ENCODE results near the gene ADCY7.

ADCY7 gene

DNA sequence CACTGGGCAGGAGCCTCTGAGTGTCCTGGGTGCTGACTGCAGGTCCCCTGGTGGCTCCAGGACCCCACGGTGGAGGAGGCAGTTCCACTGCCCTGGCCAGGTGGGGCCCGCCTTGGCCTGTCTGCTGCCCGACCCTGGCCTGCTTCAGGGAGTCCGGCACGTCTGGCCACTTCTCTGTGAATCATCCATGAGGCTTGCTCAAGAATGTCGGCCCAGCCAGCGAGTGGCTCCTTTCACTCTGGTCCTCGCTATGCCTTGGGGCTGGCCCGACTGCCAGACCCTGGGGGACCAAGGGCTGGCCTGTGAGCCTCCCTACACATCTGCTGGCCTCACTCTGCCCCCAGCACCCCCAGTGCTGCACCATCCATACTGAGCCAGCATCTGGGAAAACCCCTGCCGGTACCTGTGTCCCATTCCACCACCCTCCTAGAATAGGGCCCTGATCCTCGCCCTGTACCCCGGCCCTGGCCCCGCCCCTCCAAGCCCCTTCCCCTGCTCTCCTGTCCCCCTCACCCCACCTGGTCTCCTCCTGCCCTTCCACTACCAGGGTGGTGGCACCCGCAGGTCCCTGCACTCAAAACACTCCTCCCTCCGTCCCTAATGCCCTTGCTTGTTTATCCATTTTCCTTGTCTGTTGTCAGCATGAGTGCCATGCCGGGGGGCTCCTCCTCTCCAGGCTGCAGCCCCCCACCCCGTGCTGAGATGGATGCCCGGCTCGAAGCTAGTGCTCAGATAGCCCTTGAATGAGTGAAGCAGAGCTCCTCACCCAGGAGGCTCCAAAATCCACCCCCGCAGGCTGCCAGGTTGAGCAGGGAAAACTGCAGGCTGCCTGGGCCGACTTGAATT is 35.5 kb downstream of the ADCY7 start:
- H3K4me1 ChIP-seq (ENCODE audit: control insufficient read depth, insufficient read depth, low read length): no peaks in the 10 kb centered on the region
- H3K4me3 ChIP-seq (ENCODE audit: low read length): no peak overlapping the region
- H3K27me3 ChIP-seq (ENCODE audit: control insufficient read depth, insufficient read depth, low read length): no peaks in the 10 kb centered on the region
- peaks cover 4% of the 10 kb centered on the region for H3K36me3 ChIP-seq (ENCODE audit: control insufficient read depth, insufficient read depth, low read length)
- H3K27ac ChIP-seq (ENCODE audit: low read depth, low read length): no peak overlapping the region
- no peak overlapping the region for H3K9ac ChIP-seq (ENCODE audit: low read length)

DNA sequence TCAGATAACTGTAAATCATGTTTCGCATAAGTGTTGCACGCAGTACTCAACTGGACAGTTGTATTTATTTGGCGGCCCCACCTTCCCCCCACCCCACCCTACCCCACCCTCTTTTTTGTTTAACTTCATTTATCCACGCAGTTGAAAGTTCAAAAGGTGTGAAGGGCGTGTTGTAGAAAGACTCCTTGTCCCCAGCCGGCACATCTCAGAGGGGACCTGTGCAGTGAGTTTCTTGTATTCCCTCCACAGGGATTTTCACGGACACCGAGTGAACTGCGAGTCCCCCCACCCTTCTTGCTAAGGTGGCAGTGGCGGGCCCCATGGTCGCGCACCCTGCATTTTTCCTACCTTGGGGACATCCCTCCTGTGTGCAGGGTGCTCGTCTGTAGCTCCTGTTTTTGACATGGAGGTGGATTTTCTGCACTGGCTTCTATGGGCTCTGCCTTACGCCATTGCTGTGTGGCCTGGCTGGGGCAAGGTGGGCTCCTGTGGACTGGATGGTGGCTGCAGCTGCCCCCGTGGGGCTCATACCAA is 36.2 kb downstream of the ADCY7 start:
- H3K9ac ChIP-seq (ENCODE audit: low read length): no peak overlapping the region
- no peak overlapping the region for H3K27ac ChIP-seq (ENCODE audit: low read depth, low read length)
- H3K27me3 ChIP-seq (ENCODE audit: control insufficient read depth, insufficient read depth, low read length): no peaks in the 10 kb centered on the region
- H3K4me3 ChIP-seq (ENCODE audit: low read length): no peak overlapping the region
- H3K4me1 ChIP-seq (ENCODE audit: control insufficient read depth, insufficient read depth, low read length): no peaks in the 10 kb centered on the region
- H3K36me3 ChIP-seq (ENCODE audit: control insufficient read depth, insufficient read depth, low read length): peaks cover 4% of the 10 kb centered on the region

DNA sequence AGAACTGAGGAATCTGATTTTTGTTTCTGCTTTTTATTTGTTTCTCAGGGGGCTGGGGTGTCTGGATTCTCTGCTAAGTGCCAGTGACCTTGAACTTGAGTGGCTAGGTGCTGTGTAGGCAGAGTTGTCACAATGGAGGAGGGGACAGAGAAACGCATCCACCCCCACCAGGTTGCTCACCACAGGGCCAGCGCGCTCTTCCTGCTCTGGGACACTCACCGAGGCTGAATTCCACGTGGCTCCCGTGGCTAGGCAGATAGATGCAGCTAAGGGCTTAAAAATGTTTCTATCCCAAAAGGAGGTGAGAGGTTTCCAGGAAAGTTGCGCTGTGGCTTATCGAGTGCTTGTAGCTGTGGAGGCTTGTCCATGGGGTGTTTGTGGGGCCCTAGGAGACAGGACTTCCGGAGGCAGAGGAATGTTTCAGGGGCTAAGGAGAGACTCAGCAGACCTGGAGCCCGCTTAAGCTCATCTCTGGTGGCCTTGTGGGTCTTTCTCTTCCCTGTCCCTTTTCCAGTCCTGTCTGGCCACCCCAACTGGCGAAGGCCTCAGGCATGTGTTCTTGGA is 36.8 kb downstream of the ADCY7 start:
- peaks cover 4% of the 10 kb centered on the region for H3K36me3 ChIP-seq (ENCODE audit: control insufficient read depth, insufficient read depth, low read length)
- H3K4me1 ChIP-seq (ENCODE audit: control insufficient read depth, insufficient read depth, low read length): no peaks in the 10 kb centered on the region
- no peak overlapping the region for H3K4me3 ChIP-seq (ENCODE audit: low read length)
- H3K27me3 ChIP-seq (ENCODE audit: control insufficient read depth, insufficient read depth, low read length): no peaks in the 10 kb centered on the region
- no peak overlapping the region for H3K27ac ChIP-seq (ENCODE audit: low read depth, low read length)
- H3K9ac ChIP-seq (ENCODE audit: low read length): no peak overlapping the region

DNA sequence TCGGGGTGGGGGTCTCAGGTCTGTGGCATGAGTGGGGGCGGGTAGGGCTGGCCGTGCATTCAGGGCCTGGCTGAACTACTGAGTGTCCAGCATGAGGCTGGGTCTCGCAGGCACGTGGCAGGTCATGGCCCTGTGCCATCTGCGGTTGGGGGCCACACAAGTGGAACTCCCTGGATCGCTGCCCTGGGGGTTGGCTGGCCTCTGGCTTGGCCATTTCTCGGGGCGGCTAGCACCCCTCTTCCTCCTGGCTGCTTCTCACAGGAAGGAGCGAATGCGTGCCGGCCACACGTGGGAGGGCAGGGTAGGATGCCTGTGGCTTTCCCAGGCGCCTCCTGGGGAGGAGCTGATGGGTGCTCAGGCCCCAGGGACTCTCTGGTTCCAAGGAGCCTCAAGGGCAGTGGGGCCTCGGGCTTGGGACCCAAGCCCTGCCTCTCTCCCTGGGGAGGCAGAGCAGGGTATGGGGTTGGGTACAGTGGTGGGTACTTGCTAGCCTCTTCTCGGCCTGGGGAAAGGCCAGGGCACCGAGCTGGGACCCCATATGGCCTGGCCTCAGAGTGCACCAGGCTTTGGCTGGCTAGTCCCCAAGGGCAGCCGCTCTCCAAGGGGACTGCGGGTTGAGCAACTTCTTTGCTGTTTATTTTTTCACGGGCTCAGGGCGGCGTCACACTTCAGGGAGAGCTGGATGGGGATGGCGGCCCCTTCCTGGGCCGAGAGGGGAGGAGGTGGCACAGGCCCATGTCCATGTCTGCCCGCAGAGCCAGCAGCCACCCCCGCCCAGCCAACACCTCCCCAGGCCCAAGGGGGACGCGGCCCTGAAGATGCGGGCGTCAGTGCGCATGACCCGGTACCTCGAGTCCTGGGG is 37.5 kb downstream of the ADCY7 start:
- Histone ChIP-seq H3K9ac (ENCODE audit: low read length) (no peak overlapping the region), H3K36me3 (ENCODE audit: control insufficient read depth, insufficient read depth, low read length) (peaks cover 4% of the 10 kb centered on the region), H3K27ac (ENCODE audit: low read depth, low read length) (no peak overlapping the region), H3K4me1 (ENCODE audit: control insufficient read depth, insufficient read depth, low read length) (no peaks in the 10 kb centered on the region), H3K27me3 (ENCODE audit: control insufficient read depth, insufficient read depth, low read length) (no peaks in the 10 kb centered on the region), H3K4me3 (ENCODE audit: low read length) (no peak overlapping the region)

DNA sequence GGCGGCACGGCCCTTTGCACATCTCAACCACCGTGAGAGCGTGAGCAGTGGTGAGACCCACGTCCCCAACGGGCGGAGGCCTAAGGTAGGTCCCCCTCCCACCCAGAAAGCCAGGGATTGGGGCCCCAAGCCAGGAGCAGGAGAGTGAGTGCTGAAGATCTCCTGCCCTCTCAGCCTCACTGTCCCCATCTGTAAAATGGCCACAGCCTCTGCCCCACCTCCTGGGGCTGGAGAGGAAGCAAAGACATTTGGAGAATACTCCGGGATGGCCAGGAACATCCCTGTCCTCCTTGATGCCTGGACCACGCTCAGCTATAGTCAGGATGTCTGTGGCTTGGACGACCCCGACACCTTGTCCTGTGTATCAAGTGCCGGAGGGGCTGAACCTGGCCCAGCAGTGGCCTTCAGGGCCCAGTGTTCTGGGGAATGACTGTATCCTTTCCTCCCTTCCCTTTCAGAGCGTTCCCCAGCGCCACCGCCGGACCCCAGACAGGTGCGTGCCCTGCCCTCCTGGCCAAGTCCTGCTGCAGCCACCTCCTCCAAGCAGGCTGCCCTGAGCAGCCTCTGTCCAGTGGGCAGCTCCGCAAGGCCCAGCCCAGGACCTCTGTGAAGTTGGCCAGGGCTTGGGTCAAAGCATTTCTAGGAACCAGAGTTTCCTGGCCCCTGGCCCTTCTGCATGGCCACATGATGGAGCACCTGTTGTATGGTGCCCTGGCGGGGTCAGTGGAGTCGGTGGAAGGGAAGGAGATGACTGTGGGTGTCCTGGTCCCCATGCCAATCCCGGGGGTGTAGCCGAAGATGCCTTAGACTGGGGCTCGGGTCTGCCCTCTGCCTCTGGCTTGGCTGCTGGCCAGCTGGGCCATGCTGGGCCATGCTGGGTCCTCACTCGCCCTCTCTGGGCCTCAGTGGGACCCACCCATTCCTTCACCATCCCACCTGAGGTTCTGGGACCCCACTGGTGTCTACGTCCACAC is 38.4 kb downstream of the ADCY7 start:
- peaks cover 4% of the 10 kb centered on the region for H3K36me3 ChIP-seq (ENCODE audit: control insufficient read depth, insufficient read depth, low read length)
- no peak overlapping the region for H3K4me3 ChIP-seq (ENCODE audit: low read length)
- no peaks in the 10 kb centered on the region for H3K27me3 ChIP-seq (ENCODE audit: control insufficient read depth, insufficient read depth, low read length)
- H3K9ac ChIP-seq (ENCODE audit: low read length): no peak overlapping the region
- H3K27ac ChIP-seq (ENCODE audit: low read depth, low read length): no peak overlapping the region
- H3K4me1 ChIP-seq (ENCODE audit: control insufficient read depth, insufficient read depth, low read length): no peaks in the 10 kb centered on the region

DNA sequence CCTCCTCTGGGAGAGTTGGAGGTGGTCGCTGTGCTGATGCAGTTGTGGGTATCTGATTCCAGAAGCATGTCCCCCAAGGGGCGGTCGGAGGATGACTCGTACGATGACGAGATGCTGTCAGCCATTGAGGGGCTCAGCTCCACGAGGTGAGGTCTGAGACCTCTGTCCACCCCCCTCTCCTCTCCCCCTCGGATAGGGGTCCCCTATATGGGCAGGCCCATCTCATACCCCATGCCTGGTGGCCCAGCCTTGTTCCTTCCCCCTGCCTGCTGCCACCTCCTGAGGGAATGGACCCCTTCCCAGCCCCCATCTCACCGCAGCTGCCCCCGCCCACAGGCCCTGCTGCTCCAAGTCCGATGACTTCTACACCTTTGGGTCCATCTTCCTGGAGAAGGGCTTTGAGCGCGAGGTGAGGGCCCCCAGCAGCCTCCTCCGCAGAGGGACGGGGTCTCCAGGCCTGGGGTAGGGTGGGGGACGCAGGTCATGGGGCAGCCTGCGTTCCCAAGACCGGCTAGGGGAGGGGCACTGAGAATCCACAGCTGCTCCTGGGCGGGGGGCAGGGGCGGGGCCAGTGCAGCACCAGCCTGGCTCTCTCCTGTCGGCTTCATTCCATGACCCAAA is 39.2 kb downstream of the ADCY7 start:
- Histone ChIP-seq H3K4me1 (ENCODE audit: control insufficient read depth, insufficient read depth, low read length) (no peaks in the 10 kb centered on the region), H3K36me3 (ENCODE audit: control insufficient read depth, insufficient read depth, low read length) (peaks cover 4% of the 10 kb centered on the region), H3K27ac (ENCODE audit: low read depth, low read length) (no peak overlapping the region), H3K4me3 (ENCODE audit: low read length) (no peak overlapping the region), H3K9ac (ENCODE audit: low read length) (no peak overlapping the region), H3K27me3 (ENCODE audit: control insufficient read depth, insufficient read depth, low read length) (no peaks in the 10 kb centered on the region)

DNA sequence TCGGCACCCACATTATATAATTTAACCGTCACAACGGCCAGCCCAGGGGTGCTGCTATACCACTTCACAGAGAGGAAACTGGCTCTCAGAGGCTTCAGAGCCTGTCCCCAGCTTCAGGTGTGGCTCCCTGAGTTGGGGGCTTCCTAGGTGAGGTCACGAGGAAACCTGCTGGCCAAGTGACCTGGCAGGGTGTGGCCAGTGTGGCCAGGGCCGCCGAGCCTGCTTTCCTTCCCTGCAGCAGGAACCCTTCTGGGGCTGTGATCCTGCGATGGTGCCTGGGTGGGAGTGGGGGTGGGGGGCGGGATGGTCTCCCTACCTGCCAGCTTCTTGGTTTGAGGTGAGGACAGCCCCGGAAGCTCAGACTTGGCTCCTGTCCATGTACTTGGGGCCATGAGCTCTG is 39.9 kb downstream of the ADCY7 start:
- H3K27me3 ChIP-seq (ENCODE audit: control insufficient read depth, insufficient read depth, low read length): no peaks in the 10 kb centered on the region
- no peak overlapping the region for H3K9ac ChIP-seq (ENCODE audit: low read length)
- H3K4me3 ChIP-seq (ENCODE audit: low read length): no peak overlapping the region
- no peaks in the 10 kb centered on the region for H3K4me1 ChIP-seq (ENCODE audit: control insufficient read depth, insufficient read depth, low read length)
- H3K36me3 ChIP-seq (ENCODE audit: control insufficient read depth, insufficient read depth, low read length): peaks cover 4% of the 10 kb centered on the region
- H3K27ac ChIP-seq (ENCODE audit: low read depth, low read length): no peak overlapping the region

DNA sequence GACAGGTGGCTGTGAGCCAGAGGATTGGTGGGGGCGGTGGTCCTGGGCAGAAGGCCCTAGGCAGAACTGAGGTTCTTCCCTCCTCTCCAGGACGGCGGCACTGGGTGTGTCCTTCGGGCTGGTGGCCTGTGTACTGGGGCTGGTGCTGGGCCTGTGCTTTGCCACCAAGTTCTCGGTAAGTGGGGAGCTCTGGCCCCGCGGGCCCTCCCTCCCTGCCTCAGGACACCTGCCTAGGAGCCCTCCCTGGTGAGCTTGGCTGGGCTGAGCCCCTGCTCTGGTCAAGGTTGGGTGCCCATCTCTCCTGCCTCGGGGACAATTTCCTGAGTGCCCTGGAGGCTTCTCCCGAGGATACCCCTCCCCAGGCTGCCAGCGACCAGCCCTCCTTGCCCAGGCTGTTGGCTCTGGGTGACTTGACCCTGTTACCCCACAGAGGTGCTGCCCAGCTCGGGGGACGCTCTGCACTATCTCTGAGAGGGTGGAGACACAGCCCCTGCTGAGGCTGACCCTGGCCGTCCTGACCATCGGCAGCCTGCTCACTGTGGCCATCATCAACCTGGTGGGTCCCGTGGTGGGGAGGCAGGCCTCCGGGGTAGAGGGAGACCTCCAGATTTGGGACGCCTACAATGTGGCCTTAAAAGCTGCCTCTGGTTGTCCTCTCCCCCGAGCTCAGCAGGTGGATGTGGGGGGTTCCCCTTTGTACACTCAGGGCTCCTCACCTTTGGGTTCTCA is 42.0 kb downstream of the ADCY7 start:
- H3K27me3 ChIP-seq (ENCODE audit: control insufficient read depth, insufficient read depth, low read length): no peaks in the 10 kb centered on the region
- H3K27ac ChIP-seq (ENCODE audit: low read depth, low read length): no peak overlapping the region
- no peak overlapping the region for H3K4me3 ChIP-seq (ENCODE audit: low read length)
- H3K36me3 ChIP-seq (ENCODE audit: control insufficient read depth, insufficient read depth, low read length): peaks cover 4% of the 10 kb centered on the region
- no peaks in the 10 kb centered on the region for H3K4me1 ChIP-seq (ENCODE audit: control insufficient read depth, insufficient read depth, low read length)
- H3K9ac ChIP-seq (ENCODE audit: low read length): no peak overlapping the region

DNA sequence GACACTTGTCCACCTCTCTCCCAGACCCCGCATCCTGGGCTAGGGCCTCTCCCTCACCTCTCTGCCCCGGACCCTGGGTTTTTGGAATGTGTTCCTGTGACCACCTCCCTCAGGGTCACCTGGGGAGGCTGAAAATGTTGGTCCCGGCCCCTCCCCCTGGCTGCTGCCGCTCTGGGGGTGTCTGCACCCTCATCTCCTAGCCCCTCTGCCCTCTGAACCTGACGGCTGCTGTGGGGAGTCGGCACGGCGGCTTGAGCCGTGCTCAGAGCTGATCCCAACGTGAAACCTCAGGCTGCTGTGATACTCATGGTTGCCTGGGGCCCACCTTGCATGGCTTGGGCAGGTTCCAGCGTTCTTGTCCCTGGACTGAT is 42.8 kb downstream of the ADCY7 start:
- no peaks in the 10 kb centered on the region for H3K4me1 ChIP-seq (ENCODE audit: control insufficient read depth, insufficient read depth, low read length)
- peaks cover 10% of the 10 kb centered on the region for H3K36me3 ChIP-seq (ENCODE audit: control insufficient read depth, insufficient read depth, low read length)
- no peak overlapping the region for H3K4me3 ChIP-seq (ENCODE audit: low read length)
- H3K27ac ChIP-seq (ENCODE audit: low read depth, low read length): no peak overlapping the region
- H3K27me3 ChIP-seq (ENCODE audit: control insufficient read depth, insufficient read depth, low read length): no peaks in the 10 kb centered on the region
- no peak overlapping the region for H3K9ac ChIP-seq (ENCODE audit: low read length)

DNA sequence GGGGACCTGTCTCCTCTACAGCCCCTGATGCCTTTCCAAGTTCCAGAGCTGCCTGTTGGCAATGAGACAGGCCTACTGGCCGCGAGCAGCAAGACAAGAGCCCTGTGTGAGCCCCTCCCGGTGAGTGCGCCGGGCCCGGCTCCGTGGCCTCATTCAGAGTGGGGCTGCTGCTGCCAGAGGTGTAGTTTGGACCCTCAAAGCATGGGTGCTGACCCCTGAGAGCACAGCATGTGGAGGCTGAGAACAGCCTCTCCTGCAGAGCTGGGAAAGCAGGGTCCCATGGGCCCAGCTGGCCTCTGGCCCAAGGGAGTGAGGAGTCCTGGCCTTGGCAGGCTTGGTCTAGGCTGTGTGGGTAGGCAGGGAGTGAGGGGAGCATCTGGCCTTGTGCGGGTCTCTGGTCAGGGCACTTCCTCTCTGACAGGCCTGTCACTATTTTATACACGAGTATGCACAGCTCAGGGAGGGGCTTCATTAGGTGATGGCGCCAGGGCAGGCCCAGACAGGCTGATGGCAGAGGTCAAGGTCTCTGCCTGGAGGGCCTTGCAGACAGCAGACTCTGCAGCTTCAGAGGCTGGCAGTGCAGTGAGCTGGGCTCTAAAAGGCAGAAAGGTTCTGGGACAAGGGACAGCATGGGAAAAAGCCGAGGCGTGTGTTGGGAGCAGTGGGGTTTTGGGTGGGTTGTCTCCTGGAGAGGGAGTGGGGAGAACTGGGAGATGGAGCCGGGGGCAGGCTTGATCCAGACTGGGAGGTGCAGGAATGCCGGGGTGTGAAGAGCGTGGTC is 43.4 kb downstream of the ADCY7 start:
- H3K36me3 ChIP-seq (ENCODE audit: control insufficient read depth, insufficient read depth, low read length): peaks cover 11% of the 10 kb centered on the region

More for the DNA sequence above, 43.4 kb downstream of the ADCY7 start:
- Histone ChIP-seq H3K27me3 (ENCODE audit: control insufficient read depth, insufficient read depth, low read length) (no peaks in the 10 kb centered on the region), H3K4me3 (ENCODE audit: low read length) (no peak overlapping the region), H3K27ac (ENCODE audit: low read depth, low read length) (no peak overlapping the region), H3K4me1 (ENCODE audit: control insufficient read depth, insufficient read depth, low read length) (no peaks in the 10 kb centered on the region), H3K9ac (ENCODE audit: low read length) (no peak overlapping the region)

Data from rectal smooth muscle tissue (tissue), 1 donor.